DMS114 treated with DMSO at 0.1 percent for 48 hours (cell line): Measurements from ENCODE around the gene LMLN.
"Not testable (repeated sequence)": the region's sequence is repeated elsewhere in the genome, so short reads cannot be mapped to it uniquely, and the experiment has no call there.

ENCODE experiments used
- DNase-seq: peaks from one replicate; lab custom pipeline; 2025; ENCODE audit not compliant: unreplicated experiment; lab: John Stamatoyannopoulos, UW

Gene LMLN

GRCh38 chr3:198025644-198026043, 65.6 kb downstream of the LMLN start:
- no peak for DNase-seq

- no peak for DNase-seq
Measured at GRCh38 chr3:198026620-198027019, 66.6 kb downstream of the LMLN start.

GRCh38 chr3:198027045-198027798, 67.2 kb downstream of the LMLN start:
- no peak for DNase-seq

GRCh38 chr3:198027799-198028390, 67.9 kb downstream of the LMLN start:
- DNase-seq: no peak

GRCh38 chr3:198028718-198029117, 68.7 kb downstream of the LMLN start:
- no peak for DNase-seq

GRCh38 chr3:198030125-198030524, 70.1 kb downstream of the LMLN start:
- no peak for DNase-seq

GRCh38 chr3:198030726-198031125, 70.7 kb downstream of the LMLN start:
- no peak for DNase-seq

GRCh38 chr3:198032039-198032936, 72.3 kb downstream of the LMLN start:
- DNase-seq: no peak

GRCh38 chr3:198043119-198043518, 83.1 kb downstream of the LMLN start:
- no peak for DNase-seq

- no peak for DNase-seq
Measured at GRCh38 chr3:198046120-198046857, 86.3 kb downstream of the LMLN start.

GRCh38 chr3:198048445-198048844, 88.4 kb downstream of the LMLN start:
- DNase-seq: no peak

GRCh38 chr3:198051836-198052235, 91.8 kb downstream of the LMLN start:
- DNase-seq: no peak

GRCh38 chr3:198053462-198053861, 93.4 kb downstream of the LMLN start:
- not testable (repeated sequence) for DNase-seq

- DNase-seq: no peak
Measured at GRCh38 chr3:198061119-198062067, 101.4 kb downstream of the LMLN start.

- DNase-seq: no peak
Measured at GRCh38 chr3:198062068-198062465, 102.0 kb downstream of the LMLN start.

- DNase-seq: no peak
Measured at GRCh38 chr3:198064420-198064819, 104.4 kb downstream of the LMLN start.

- no peak for DNase-seq
Measured at GRCh38 chr3:198065897-198066296, 105.9 kb downstream of the LMLN start.

GRCh38 chr3:198067416-198067815, 107.4 kb downstream of the LMLN start:
- DNase-seq: no peak

GRCh38 chr3:198070871-198071270, 110.9 kb downstream of the LMLN start:
- DNase-seq: no peak
